ENCODE measurements around the gene ONECUT3.
"Not testable (repeated sequence)": the region's sequence is repeated elsewhere in the genome, so short reads cannot be mapped to it uniquely, and the experiment has no call there.

Gene ONECUT3

GRCh38 chr19:1752757-1753728 lies at the start of gene ONECUT3:
Gene ONECUT3, plus strand, starts transcription at chr19:1753506. Its CDS starts 157 bp downstream, at chr19:1753663.
- no peak for DNase-seq
- peaks cover 88% of the 10 kb centered on the region for H3K27me3 ChIP-seq (ENCODE audit: insufficient read depth, low read depth, severe bottlenecking)
- H3K36me3 ChIP-seq: no peaks in the 10 kb centered on the region
- TF ChIP-seq CTCF (IDR thresholded peaks at IDR 0.05; ENCODE audit: low read depth, low read length): no peak
- no peak within 1 kb of the TSS for H3K4me3 ChIP-seq (ENCODE audit: low read depth, low read length)
- no peak within 1 kb of the TSS for H3K27ac ChIP-seq
- no peaks in the 10 kb centered on the region for H3K9me3 ChIP-seq (ENCODE audit: severe bottlenecking)

GRCh38 chr19:1704339-1704738 lies 49.0 kb upstream of the ONECUT3 start:
- no peaks in the 10 kb centered on the region for H3K27me3 ChIP-seq (ENCODE audit: insufficient read depth, low read depth, severe bottlenecking)
- H3K27ac ChIP-seq: no peak overlapping the region
- H3K4me3 ChIP-seq (ENCODE audit: low read depth, low read length): no peak overlapping the region
- no peak for TF ChIP-seq CTCF (IDR thresholded peaks at IDR 0.05; ENCODE audit: low read depth, low read length)
- H3K9me3 ChIP-seq (ENCODE audit: severe bottlenecking): peaks cover 10% of the 10 kb centered on the region
- no peaks in the 10 kb centered on the region for H3K36me3 ChIP-seq
- DNase-seq: no peak

- H3K27ac ChIP-seq: no peak overlapping the region
- no peak for DNase-seq
- no peaks in the 10 kb centered on the region for H3K27me3 ChIP-seq (ENCODE audit: insufficient read depth, low read depth, severe bottlenecking)
These were observed 47.9 kb upstream of the ONECUT3 start for GRCh38 chr19:1705367-1705766.

GRCh38 chr19:1706646-1707045 lies 46.7 kb upstream of the ONECUT3 start:
- H3K36me3 ChIP-seq; H3K27me3 ChIP-seq (ENCODE audit: insufficient read depth, low read depth, severe bottlenecking): not testable (repeated sequence)

More at GRCh38 chr19:1705367-1705766, 47.9 kb upstream of the ONECUT3 start:
- TF ChIP-seq CTCF (IDR thresholded peaks at IDR 0.05; ENCODE audit: low read depth, low read length): no peak
- peaks cover 10% of the 10 kb centered on the region for H3K9me3 ChIP-seq (ENCODE audit: severe bottlenecking)
- no peak overlapping the region for H3K4me3 ChIP-seq (ENCODE audit: low read depth, low read length)
- no peaks in the 10 kb centered on the region for H3K36me3 ChIP-seq

GRCh38 chr19:1707240-1707639 lies 46.1 kb upstream of the ONECUT3 start:
- Histone ChIP-seq H3K36me3 (no peaks in the 10 kb centered on the region), H3K27ac (no peak overlapping the region), H3K27me3 (ENCODE audit: insufficient read depth, low read depth, severe bottlenecking) (no peaks in the 10 kb centered on the region), H3K4me3 (ENCODE audit: low read depth, low read length) (no peak overlapping the region), H3K9me3 (ENCODE audit: severe bottlenecking) (peaks cover 10% of the 10 kb centered on the region)
- no peak for DNase-seq
- TF ChIP-seq CTCF (IDR thresholded peaks at IDR 0.05; ENCODE audit: low read depth, low read length): no peak

More at GRCh38 chr19:1706646-1707045, 46.7 kb upstream of the ONECUT3 start:
- H3K4me3 ChIP-seq (ENCODE audit: low read depth, low read length): peak overlapping the region; percentile 31
- H3K9me3 ChIP-seq (ENCODE audit: severe bottlenecking): peaks cover 10% of the 10 kb centered on the region
- DNase-seq: peak; percentile 40
- H3K27ac ChIP-seq: peak overlapping the region; percentile 33

GRCh38 chr19:1713170-1713569 lies 40.1 kb upstream of the ONECUT3 start:
- H3K27me3 ChIP-seq (ENCODE audit: insufficient read depth, low read depth, severe bottlenecking): no peaks in the 10 kb centered on the region
- no peak for DNase-seq
- no peak overlapping the region for H3K4me3 ChIP-seq (ENCODE audit: low read depth, low read length)
- H3K36me3 ChIP-seq: no peaks in the 10 kb centered on the region
- no peak for TF ChIP-seq CTCF (IDR thresholded peaks at IDR 0.05; ENCODE audit: low read depth, low read length)
- no peaks in the 10 kb centered on the region for H3K9me3 ChIP-seq (ENCODE audit: severe bottlenecking)
- H3K27ac ChIP-seq: no peak overlapping the region
